ENCODE results near the gene ENOX1.

Gene ENOX1

GRCh38 chr13:43470610-43471009, 316.2 kb downstream of the ENOX1 start:
- no peak for TF ChIP-seq CTCF (conservative IDR thresholded peaks at IDR 0.05)
- no peak overlapping the region for H3K27ac ChIP-seq

GRCh38 chr13:43469791-43470190, 317.0 kb downstream of the ENOX1 start:
- no peak for TF ChIP-seq CTCF (conservative IDR thresholded peaks at IDR 0.05)

GRCh38 chr13:43464578-43465264, 322.1 kb downstream of the ENOX1 start:
- no peak for TF ChIP-seq CTCF (conservative IDR thresholded peaks at IDR 0.05)
- no peak overlapping the region for H3K27ac ChIP-seq

More at GRCh38 chr13:43469791-43470190, 317.0 kb downstream of the ENOX1 start:
- no peak overlapping the region for H3K27ac ChIP-seq

- H3K27ac ChIP-seq = peak overlapping the region; percentile 91
- no peak for TF ChIP-seq CTCF (conservative IDR thresholded peaks at IDR 0.05)
Measured at GRCh38 chr13:43448605-43449336, 338.0 kb downstream of the ENOX1 start.

- no peak for TF ChIP-seq CTCF (conservative IDR thresholded peaks at IDR 0.05)
- peak overlapping the region; percentile 91 for H3K27ac ChIP-seq
Measured at GRCh38 chr13:43446126-43446525, 340.6 kb downstream of the ENOX1 start.

- H3K27ac ChIP-seq = peak overlapping the region; percentile 91
- no peak for TF ChIP-seq CTCF (conservative IDR thresholded peaks at IDR 0.05)
Measured at GRCh38 chr13:43445668-43446067, 341.1 kb downstream of the ENOX1 start.

- no peak for TF ChIP-seq CTCF (conservative IDR thresholded peaks at IDR 0.05)
- peak overlapping the region; percentile 91; the same call in 1 of the 2 replicates for H3K27ac ChIP-seq
Measured at GRCh38 chr13:43444081-43444480, 342.7 kb downstream of the ENOX1 start.
